ENCODE data around the gene SMG5.
A peak's percentile ranks its signal among the peaks of the same experiment; 100 is the strongest.

Gene SMG5

DNA sequence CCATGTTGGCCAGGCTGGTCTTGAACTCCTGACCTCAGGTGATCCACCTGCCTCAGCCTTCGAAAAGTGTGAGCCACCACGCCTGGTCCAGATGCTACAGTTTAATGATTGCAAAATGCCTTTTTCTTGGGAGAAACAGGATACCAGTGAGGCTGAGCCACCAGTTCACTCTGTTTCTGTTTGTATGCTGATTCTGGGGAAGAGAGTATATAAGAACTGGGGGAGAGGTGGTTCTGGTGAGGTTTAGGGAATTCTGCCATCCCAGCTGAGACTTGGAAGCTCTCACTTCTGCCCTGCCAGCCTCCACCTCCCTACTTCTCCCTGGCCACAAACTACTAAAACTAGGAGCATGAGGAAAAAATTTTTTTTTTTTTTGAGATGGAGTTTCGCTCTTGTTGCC is 77.9 kb downstream of the SMG5 start:
- no peak overlapping the region for H3K4me3 ChIP-seq (replicated peaks; ENCODE audit: low read depth, low read length)
- DNase-seq (ENCODE audit: low read depth), result no peak
- TF ChIP-seq, protein P1, sequence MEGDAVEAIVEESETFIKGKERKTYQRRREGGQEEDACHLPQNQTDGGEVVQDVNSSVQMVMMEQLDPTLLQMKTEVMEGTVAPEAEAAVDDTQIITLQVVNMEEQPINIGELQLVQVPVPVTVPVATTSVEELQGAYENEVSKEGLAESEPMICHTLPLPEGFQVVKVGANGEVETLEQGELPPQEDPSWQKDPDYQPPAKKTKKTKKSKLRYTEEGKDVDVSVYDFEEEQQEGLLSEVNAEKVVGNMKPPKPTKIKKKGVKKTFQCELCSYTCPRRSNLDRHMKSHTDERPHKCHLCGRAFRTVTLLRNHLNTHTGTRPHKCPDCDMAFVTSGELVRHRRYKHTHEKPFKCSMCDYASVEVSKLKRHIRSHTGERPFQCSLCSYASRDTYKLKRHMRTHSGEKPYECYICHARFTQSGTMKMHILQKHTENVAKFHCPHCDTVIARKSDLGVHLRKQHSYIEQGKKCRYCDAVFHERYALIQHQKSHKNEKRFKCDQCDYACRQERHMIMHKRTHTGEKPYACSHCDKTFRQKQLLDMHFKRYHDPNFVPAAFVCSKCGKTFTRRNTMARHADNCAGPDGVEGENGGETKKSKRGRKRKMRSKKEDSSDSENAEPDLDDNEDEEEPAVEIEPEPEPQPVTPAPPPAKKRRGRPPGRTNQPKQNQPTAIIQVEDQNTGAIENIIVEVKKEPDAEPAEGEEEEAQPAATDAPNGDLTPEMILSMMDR (IDR thresholded peaks at IDR 0.05; ENCODE audit: low read length, missing control alignments), result no peak

DNA sequence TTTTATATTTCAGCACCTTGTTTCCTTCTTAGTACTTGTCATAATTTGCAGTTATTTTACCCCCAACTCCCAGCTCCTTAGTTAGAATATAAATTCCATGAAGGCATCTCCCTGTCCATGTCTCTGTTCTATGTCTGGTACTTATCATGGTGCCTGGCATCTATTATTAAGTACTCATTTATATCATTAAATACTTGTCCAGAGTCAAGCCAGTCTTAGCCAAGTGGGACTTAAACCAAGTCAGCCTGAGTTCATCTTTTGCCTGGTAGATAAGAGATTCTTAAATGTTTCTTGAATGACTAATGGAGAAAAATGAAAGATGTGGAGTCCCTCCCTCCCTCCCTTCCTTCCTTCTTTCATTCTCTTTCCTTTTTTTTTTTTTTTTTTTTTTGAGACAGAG is 79.3 kb downstream of the SMG5 start:
- H3K4me3 ChIP-seq (replicated peaks; ENCODE audit: low read depth, low read length), result no peak overlapping the region
- TF ChIP-seq, protein P1 (IDR thresholded peaks at IDR 0.05; ENCODE audit: low read length, missing control alignments), result no peak
- DNase-seq (ENCODE audit: low read depth), result peak; percentile 77

DNA sequence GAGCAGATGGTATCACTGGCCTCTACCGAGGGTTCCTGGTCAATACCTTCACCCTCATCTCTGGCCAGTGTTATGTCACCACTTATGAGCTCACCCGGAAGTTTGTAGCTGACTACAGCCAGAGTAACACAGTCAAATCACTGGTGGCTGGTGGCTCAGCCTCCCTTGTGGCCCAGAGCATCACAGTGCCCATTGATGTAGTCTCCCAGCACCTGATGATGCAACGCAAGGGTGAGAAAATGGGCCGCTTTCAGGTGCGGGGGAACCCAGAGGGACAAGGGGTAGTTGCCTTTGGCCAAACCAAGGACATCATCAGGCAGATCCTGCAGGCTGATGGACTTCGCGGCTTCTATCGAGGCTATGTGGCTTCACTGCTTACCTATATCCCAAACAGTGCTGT is 82.6 kb downstream of the SMG5 start:
- no peak for DNase-seq (ENCODE audit: low read depth)
- TF ChIP-seq, protein P1 (IDR thresholded peaks at IDR 0.05; ENCODE audit: low read length, missing control alignments), result no peak
- no peak overlapping the region for H3K4me3 ChIP-seq (replicated peaks; ENCODE audit: low read depth, low read length)
